GM21786 (cell line): Measurements from ENCODE around the gene CRYGS.
"Not testable (repeated sequence)": the region's sequence is repeated elsewhere in the genome, so short reads cannot be mapped to it uniquely, and the experiment has no call there.

Experiments used
- ATAC-seq: cut with Tn5 transposase; IDR thresholded peaks from one replicate; pipeline ENCODE4 v1.9.1; 2021; ENCODE audit not compliant: unreplicated experiment

Gene CRYGS

GRCh38 chr3:186520431-186520830, 23.7 kb downstream of the CRYGS start:
- no peak for ATAC-seq

DNA sequence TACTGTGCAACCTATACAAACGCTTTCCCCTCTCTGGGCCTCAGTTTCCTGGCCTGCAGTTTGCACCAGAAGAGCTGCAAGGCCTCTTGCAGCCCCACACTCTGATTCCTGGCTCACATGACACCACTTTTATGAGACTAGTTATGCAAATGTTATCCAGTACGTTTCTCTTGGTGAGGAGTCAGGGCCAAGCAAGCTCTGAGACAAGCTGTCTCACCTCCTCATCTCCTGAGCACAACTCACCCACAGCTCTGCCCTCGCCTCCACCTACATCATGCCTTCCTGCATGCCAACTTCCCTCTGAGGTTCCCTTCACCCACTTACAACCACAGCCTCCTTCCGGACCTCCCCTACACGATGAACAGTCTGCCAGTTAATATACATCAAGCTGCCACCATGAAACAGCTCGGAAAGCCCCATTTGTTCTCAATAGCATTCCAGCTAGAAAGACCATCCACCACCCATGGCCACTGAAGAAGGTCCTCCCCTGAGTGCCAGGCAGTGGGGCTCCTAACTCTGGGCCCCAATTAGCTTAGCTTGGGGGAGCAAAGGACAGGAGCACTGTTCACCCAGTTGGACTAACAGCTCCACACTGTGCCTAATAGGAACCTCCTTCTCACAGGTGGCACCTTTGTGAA, 25.0 kb downstream of the CRYGS start:
- peak; percentile 44 for ATAC-seq

GRCh38 chr3:186517218-186517617, 27.0 kb downstream of the CRYGS start:
- ATAC-seq = no peak

DNA sequence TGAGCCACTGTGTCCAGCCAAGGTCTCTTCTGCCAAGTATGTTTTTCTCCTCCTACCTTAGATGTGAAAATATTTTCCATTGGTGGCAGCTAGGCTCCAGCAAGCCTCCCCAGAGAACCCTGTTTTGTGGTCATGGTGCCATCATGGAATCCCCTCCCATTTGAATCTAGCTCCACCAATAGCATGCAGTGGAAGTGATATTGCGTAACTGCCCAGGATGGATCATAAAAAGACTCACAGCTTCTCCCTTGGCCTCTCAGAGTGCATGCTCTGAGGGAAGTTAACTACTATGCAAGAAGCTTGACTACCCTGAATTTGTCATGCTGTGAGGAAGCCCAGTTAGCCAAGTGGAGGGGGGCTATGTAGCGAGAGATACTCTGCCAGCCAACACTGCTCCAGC, 27.5 kb downstream of the CRYGS start:
- no peak for ATAC-seq

DNA sequence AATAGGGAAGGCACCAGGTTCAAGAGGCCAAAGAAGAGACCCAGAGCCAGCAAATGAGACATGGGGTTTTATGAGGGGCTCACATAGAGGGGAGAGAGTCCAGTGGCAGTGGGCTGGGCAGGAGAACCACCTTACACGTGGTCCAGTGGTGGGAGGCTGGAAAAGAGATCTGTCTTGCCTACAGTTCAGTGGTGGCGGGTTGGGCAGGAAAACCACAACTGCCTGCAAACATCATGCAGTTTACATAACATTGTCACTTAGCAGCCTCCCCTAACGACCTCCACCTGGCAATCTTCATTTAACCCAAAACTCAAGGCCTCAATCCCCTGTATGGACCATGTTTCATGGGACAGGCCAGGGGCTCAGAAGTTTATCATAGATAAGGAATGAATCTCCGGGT, 29.1 kb downstream of the CRYGS start:
- ATAC-seq = no peak

- no peak for ATAC-seq
These were observed 29.7 kb downstream of the CRYGS start for GRCh38 chr3:186514296-186515002.

- ATAC-seq = no peak
These were observed 30.8 kb downstream of the CRYGS start for GRCh38 chr3:186513386-186513785.

DNA sequence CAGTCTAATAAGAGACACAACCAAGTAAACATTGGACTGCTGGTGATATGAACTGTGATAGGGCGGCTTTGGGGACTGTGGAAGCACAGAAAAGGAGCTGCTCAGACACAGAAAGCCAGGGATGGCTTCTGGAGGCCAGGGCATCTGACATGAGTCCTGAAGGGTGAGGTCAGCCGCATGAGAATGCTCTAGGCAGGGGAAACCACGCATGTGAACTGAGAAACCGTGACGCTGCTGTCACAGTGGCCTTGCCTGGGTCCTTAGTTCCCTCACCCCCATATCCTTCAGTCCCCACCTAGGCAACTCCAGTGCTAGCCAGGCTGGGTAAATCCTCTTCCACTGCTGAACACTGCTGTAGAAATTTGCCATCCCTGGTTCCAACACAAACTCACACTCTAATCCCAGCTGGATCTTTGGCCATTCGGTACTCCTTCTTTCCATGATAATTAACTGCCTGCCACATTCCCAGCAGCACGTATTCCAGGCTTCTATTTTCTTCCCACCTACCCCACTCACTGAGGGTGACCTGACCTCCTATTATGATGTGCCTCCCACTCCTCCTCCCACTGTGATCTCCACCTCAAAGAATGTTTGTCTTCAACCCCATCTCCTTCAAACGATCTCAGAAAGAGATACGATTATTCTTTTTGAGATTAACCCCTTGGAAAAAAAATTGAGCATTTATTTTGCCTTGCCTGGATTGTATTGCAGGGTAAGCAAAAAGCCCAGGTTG, 31.4 kb downstream of the CRYGS start:
- no peak for ATAC-seq

GRCh38 chr3:186511702-186512101, 32.5 kb downstream of the CRYGS start:
- no peak for ATAC-seq

DNA sequence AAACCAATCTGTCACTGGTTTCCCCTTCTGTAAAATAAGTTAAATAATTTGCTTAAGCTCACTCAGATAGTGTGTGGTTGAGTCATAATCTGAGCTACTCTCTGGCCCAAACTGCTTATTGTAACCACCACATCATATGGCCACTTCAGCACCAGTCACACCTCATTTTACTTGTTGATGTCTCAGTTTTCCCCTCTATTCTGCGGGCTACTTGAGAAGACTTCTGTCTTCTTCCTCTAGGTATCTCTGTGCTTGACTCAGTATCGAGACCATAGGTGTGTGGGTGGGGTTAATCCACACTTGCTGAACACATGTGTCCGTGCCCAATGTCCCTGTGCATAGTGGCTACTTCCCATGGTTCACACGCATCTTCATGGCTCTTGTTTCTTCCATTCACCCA, 32.9 kb downstream of the CRYGS start:
- peak; percentile 80 for ATAC-seq

DNA sequence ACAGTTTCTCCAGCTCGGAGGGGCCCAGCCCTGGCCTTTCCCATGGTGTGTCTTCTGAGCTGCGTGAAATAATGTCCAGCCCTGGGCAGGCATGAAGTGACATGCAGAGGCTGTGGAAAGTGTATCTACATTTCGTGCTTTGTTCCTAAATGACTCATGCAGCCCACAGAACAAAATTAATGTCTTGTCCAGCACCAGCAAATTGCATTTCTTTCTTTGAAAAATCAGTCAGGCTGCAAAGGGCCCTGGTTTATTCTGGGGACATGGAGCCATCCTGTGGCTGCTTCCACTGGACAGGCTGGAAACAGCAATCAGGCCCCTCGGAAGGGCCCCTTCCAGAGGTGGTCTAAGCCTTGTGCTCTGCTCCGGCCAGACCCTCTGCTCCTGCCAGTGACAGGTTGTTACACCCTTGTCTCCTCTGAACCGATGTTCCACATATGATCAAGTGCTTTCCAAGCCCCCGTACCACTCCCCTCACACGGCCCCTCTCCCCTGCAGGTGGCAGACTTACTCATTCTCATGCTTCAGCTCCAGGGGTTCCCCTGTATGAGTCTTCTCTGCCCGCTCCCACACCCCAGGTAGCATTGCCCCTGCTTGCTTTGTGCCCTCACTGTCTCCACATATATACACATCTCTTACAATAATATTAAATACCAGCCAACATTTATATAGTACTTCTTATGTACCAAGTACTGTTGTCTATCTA, 33.7 kb downstream of the CRYGS start:
- peak; percentile 26 for ATAC-seq

DNA sequence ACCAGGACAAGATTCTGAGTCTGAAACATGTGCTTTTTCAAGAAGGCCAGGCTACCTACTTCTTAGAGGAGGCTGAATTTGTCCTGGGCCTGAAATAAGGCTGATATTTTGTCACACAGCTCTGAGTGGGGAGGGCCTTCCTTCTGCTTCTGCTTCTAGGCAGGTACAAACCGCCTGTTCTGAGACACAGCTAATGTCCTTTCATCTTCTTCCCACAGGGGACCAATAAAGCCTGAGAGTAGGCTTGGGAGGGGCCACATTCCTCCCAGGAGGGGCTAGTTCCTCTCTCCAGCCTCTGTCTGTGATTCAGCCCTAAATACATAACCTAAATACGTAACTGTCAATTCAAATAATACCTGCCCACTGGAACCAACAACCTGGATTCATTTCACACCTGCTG, 34.8 kb downstream of the CRYGS start:
- ATAC-seq = no peak

DNA sequence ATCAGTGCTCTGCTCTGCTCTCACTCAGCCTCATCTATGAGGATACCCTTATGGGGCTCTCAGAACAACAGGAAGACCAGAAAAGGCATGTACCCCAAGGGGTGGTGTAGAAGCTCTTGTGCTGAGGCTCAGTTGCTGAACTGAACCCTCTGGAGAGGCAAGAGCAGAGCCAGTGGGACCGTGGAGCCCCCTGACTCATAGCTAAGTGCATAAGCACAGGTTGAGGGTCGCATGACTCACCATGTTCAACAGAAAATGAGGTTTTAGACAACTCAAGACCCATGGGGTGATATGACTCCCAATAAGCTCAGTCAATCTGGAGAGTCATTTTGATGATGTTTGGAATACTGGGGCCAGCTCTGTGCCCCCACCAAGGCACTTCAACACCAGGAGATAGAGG, 37.3 kb downstream of the CRYGS start:
- ATAC-seq = no peak

DNA sequence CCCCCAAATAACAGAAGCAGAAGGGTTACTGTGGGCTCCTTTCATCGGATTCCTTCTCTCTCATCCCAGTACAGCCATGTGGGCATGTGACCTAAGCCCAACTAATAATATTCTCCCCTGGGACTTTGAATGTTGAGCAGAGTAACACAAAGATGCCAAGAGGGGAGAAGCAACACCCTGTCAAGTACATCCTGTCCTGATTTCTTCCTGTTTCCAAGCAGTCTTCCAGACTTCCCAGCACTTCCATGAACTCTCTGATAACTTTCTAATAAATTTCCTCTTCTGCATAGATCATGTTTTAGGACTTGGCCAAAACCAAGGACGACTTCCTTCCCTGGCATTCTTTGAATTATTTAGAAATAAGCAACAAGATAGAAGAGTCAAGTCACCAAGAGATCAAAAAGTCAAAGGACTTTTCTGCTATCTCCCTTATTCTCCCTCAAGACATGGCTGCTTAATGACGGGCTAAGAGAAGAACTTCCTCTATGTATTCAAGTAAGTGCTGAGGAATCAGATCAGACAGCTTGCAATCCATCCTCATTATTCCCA, 37.9 kb downstream of the CRYGS start:
- no peak for ATAC-seq

GRCh38 chr3:186502966-186503712, 41.0 kb downstream of the CRYGS start:
- no peak for ATAC-seq

DNA sequence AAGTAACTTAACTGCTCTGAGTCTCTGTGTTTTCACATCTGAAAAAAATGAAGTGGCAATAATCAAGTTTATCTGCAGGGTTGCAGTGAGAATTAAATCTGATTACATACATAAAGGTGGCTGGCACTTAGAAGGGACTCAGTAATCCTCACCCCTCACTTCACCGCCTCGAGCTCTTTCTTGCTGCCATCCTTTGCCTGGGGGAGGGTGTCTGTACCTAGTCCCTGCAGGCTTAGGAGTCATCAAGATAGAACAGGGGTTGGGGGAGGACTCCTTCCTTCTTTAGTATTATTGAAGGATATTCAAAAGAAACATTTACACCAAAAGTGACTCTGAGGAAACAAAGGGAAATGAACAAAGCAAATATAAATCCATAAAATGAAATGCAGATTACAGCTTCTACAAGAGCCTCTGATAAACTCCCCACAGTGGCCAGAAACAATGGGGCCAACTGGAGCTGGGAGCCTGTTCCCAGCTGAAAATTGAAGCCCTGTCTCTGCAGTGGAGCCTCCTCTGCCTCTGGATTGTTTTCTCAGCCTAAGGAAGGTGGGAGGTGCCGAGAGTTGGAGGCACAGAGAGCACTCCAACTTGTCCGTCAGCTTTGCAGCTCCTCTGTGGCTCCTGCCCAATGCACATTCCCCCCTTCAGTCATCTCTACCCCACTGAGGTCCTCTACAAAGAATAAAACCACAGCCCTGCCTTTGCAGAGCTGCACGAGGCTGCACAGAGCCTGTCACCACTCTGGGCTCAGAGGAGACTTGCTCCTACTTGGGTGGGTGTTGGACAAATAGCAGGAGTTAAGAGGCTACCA, 41.8 kb downstream of the CRYGS start:
- no peak for ATAC-seq

- ATAC-seq = not testable (repeated sequence)
These were observed 44.2 kb downstream of the CRYGS start for GRCh38 chr3:186499949-186500348.

- not testable (repeated sequence) for ATAC-seq
These were observed 46.2 kb downstream of the CRYGS start for GRCh38 chr3:186498022-186498421.

GRCh38 chr3:186497608-186498007, 46.6 kb downstream of the CRYGS start:
- no peak for ATAC-seq

- ATAC-seq = no peak
These were observed 47.5 kb downstream of the CRYGS start for GRCh38 chr3:186496635-186497034.
